GM11168 (cell line): ENCODE data around the gene SCPEP1.
"Not testable (repeated sequence)": the region's sequence is repeated elsewhere in the genome, so short reads cannot be mapped to it uniquely, and the experiment has no call there.

Source experiments
- in situ Hi-C: fragments of 300-500 bp; cut with MboI; formaldehyde crosslinking; loops from one replicate; pipeline ENCODE4 v1.12.0; 2022; ENCODE audit warnings: low sequenced_read_pairs; ENCODE audit not compliant: unreplicated experiment

SCPEP1 gene

GRCh38 chr17:56960596-56961538 is 17.1 kb upstream of the SCPEP1 start, which contains the start of gene COIL:
Gene COIL, minus strand, starts transcription at chr17:56961050. Its CDS starts 31 bp downstream, at chr17:56961019.
- in situ Hi-C loops, result no loop called here

- in situ Hi-C loops, result not testable (repeated sequence)
These were observed 12.7 kb upstream of the SCPEP1 start for GRCh38 chr17:56965241-56965640.

- in situ Hi-C loops, result not testable (repeated sequence)
These were observed 12.2 kb upstream of the SCPEP1 start for GRCh38 chr17:56965681-56966080.

DNA sequence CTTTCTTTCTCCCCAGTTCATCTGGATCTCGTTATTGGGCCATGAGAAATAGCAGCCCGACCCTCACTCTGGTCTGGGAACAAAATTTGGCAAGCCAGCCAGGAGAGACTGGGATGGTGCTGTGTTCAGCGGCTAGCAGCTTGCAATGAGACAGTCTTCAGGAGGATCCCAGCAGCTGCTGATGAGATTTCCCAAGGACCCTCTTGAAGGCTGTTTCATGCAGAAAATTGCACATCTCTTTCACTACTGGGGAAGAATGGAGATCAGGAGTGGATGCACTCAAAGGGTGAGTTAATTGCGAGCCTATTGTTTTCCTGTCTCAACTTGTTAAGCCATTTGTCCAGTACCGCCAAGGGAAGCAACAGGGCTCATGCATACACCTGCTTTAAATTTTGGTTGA is 11.6 kb upstream of the SCPEP1 start:
- in situ Hi-C loops, result no loop called here

- in situ Hi-C loops, result no loop called here
These were observed 7.0 kb upstream of the SCPEP1 start for GRCh38 chr17:56970974-56971373.

- in situ Hi-C loops, result no loop called here
These were observed 5.7 kb upstream of the SCPEP1 start for GRCh38 chr17:56972111-56972730.

DNA sequence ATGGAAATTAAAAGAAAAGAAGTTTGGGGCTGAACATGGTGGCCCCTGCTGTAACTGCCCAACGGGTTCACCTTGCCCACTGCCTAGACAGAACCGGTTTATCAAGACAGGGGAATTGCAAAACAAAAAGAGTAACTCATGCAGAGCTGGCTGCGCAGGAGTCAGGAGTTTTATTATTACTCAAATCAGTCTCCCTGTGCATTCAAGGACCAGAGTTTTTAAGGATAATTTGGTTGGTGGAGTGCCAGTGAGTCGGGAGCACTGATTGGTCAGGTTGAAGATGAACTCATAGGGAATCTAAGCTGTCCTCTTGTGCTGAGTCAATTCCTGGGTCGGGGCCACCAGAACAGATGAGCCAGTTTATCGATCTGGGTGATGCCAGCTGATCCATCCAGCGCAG is 4.4 kb upstream of the SCPEP1 start:
- in situ Hi-C loops, result no loop called here

- in situ Hi-C loops, result no loop called here
These were observed 3.9 kb upstream of the SCPEP1 start for GRCh38 chr17:56974055-56974454.

GRCh38 chr17:56975656-56976055 is 2.3 kb upstream of the SCPEP1 start:
- in situ Hi-C loops, result no loop called here

DNA sequence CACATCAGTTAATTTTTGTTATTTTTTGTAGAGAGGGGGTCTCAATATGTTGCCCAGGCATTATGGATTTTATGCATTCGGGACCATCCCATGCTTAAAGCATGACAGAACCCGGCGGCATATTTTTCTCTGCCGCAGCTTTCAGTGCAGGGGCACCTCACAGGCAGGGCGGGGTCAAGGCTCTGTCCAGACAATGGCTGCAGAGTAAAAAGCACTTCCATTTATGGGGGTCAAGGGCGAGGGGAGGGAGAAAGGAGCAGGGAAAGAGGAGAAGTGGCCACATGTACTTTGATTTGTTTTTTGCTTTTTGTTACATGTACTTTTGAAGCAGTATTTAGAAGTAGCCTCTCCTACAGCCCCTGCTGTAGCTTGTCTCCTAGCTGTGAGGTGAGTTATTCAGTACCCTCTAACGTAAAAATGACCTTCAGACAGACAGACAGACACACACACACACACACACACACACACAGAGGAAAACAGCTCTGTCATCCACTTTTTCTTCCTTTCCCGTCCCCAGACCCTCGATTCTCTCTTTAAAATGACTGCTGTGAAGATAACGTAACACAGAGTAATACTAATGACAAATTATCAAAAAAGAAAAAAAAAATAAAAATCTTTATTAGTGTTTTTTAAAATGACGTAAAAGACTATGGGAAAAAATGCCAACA is 856 bp upstream of the SCPEP1 start:
- in situ Hi-C loops, result no loop called here

- in situ Hi-C loops, result no loop called here
These were observed 635 bp downstream of the SCPEP1 start for GRCh38 chr17:56978441-56979090.

GRCh38 chr17:56979091-56979480 is 1.2 kb downstream of the SCPEP1 start:
- in situ Hi-C loops, result no loop called here

- in situ Hi-C loops, result not testable (repeated sequence)
These were observed 2.6 kb downstream of the SCPEP1 start for GRCh38 chr17:56980526-56980925.

- in situ Hi-C loops, result no loop called here
These were observed 4.4 kb downstream of the SCPEP1 start for GRCh38 chr17:56982312-56982711.

DNA sequence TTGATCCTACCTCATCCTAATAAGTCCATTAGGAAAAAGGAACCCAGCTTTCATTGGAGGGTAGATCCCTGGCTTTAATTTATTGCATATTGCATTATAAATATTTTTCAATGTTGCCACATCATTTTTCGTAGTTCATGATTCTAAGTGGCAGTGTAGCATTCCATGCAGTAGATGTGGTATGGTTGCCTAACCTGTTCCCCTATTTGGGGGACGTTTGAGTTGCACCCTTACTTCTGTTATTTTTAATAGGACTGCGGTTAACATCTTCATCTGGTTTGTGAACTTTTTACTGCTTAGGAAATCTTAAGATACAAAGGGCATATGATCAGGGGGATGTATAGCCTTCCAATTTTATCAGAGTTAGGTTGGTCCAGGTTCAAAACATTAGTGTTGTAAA is 5.4 kb downstream of the SCPEP1 start:
- in situ Hi-C loops, result no loop called here

DNA sequence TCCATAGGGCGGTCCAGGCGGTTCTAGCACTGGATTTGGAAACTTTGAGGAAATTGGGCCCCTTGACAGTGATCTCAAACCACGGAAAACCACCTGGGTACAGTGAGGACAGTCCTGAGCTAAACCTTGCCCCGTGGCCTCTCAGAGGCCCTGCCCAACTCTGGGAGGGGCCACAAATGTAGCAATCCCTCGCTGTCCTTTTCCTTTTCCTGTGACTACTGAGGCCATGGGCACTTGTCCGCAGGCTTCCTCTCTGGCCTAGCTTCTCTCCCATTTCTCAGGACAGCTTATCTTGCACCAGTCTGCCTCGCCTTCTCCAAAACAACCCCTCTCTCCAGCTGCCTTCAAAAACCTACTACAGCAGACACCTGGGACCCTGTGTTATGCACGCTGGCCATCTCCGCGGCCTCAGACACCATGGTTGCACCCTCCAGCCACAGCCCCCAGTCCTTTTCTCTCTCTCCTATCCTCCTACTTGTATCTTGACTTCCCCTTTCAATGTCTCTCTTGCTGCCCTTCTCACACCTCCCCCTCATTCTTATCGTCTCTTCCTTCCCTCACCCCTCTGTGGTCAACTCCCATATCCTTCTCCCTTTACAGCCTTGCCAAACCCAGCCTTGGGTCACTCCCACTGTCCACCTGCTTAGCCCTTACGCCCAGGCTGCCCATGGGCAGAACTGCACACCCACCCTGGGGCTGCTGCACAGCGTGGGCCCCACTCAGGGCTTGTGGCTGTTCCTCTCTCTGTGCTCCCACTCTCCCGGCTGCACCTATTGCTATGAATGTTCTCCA is 7.6 kb downstream of the SCPEP1 start:
- in situ Hi-C loops, result no loop called here

DNA sequence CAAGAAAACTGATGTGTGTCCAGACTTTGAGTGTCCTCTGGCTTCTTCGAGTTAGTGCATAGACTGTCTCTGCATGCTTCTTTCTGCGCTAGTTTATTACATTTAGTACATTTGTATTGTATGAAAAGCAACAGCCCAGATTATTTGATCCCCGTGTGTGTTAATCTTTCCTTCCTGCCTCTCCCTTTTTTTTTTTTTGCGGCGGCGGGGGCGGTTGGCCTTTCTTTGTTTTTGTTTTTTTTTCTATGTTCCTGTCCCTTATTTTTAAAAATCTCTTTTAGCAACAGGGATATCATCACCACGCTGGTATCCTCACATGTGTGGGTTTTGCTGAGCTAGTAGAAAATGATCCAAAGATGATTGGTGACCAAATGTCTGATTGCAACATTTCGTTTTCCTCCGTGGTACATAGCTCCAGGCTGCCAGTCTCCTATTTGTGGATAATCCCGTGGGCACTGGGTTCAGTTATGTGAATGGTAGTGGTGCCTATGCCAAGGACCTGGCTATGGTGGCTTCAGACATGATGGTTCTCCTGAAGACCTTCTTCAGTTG is 9.4 kb downstream of the SCPEP1 start:
- in situ Hi-C loops, result no loop called here

DNA sequence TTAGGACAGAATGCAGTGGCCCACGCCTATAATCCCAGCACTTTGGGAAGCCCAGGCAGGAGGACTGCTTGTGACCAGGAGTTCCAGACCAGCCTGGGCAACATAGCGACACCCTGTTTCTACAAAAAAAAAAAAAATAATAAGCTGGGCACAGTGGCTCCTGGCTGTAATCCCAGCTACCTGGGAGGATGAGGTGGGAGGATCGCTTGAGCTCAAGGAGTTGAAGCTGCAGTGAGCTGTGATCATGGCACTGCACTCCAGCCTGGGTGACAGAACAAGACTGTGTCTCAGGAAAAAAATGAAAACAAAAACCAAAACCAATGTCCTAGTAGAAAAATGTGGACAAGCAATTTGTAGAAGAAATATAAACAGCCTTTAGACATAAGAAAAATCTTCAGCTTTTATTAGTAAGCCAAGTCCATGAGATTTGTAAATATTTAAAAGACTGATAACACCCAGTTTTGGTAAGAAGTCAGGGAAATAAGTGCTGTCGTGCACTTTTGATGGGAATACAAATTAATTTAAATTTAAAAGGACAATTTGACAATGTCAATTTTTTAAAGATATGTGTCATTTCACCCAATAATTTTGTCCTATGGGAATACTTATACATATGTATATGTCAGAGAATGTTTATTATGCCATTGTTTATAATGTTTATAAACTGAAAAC is 11.1 kb downstream of the SCPEP1 start:
- in situ Hi-C loops, result no loop called here

- in situ Hi-C loops, result no loop called here
These were observed 14.4 kb downstream of the SCPEP1 start for GRCh38 chr17:56992364-56992763.
